Left lung (tissue), 10 donors: ENCODE data around the gene TXNDC2. TPM values are rescaled to one million over a fixed set of nuclear protein-coding genes. Genes with fewer than 3 reads are reported as not detected.

Experiments
- ATAC-seq: fragments of 200-7000 bp; cut with Tn5 transposase; one replicate; pipeline ENCODE4 v1.9.1; 2020; ENCODE audit warnings: moderate library complexity
- DNase-seq, 4 donors: peaks; one replicate each; pipeline ENCODE4 v3.0.0-alpha.2; 2013 to 2020
- H3K27ac ChIP-seq, 2 donors: fragments of 200-600 bp; sonication (generic) in 1 of 2; one replicate each; pipeline versions ENCODE4 v1.5.0 to v1.8.0; 2020 to 2021
- H3K27me3 ChIP-seq, 2 donors: fragments of 200-600 bp; sonication (generic) in 1 of 2; one replicate each; pipeline versions ENCODE4 v1.5.0 to v1.8.0; 2020 to 2021
- H3K36me3 ChIP-seq, 2 donors: fragments of 200-600 bp; sonication (generic) in 1 of 2; one replicate each; pipeline versions ENCODE4 v1.5.0 to v1.8.0; 2020 to 2021
- H3K4me1 ChIP-seq, 2 donors: fragments of 200-600 bp; one replicate each; pipeline ENCODE4 v1.8.0; 2021
- H3K4me3 ChIP-seq, 2 donors: fragments of 200-600 bp; sonication (generic) in 1 of 2; one replicate each; pipeline versions ENCODE4 v1.5.0 to v1.8.0; 2020 to 2021; ENCODE audit warnings: mild to moderate bottlenecking in 1 of 2
- H3K9me3 ChIP-seq, 2 donors: fragments of 200-600 bp; sonication (generic) in 1 of 2; one replicate each; pipeline versions ENCODE4 v1.5.0 to v1.8.0; 2020 to 2021
- CTCF ChIP-seq, 2 donors: fragments of 200-600 bp; sonication (generic) in 1 of 2; IDR thresholded peaks; one replicate each; pipeline versions ENCODE4 v1.5.0 to v1.8.0; 2021; ENCODE audit warnings: antibody characterized with exemption in 2 of 2
- intact Hi-C, 2 donors: fragments of 100-400 bp; cut with DNase I; formaldehyde crosslinking; loops; one replicate each; pipeline versions ENCODE4 v1.11.2 to v1.14.2; 2022
- polyA plus RNA-seq, 6 donors: library from polyadenylated mRNA; unstranded; fragments of 120-200 nt; gene quantifications; one replicate each; pipeline ENCODE4 v1.2.1, GENCODE V29; 2013; ENCODE audit not compliant: insufficient read length in 6 of 6
- total RNA-seq, 2 donors: library from RNA; stranded (reverse); fragmentation: NEBNext Ultra II Directional; extraction: Animal tissue kit (Norgen Biotek cat#: 25700); gene quantifications; one replicate each; pipeline ENCODE4 v1.2.1, GENCODE V29; 2021
- donor health status: DM: no; HTN: yes; CAD: no.
- donor health status: DM: no; HTN: no; CAD: no.

The TXNDC2 gene
- total and polyA plus RNA-seq, 8 donors, result 0.08 to 0.36 (median 0.18) TPM; not detected in 1

- H3K4me3 ChIP-seq, result no peak overlapping the region
- intact Hi-C loops, result no loop called here
- H3K27ac ChIP-seq, result peak overlapping the region in 1 of 2 donors; percentile 8
- H3K27me3 ChIP-seq, result no peaks in the 10 kb centered on the region
- TF ChIP-seq CTCF (IDR thresholded peaks at IDR 0.05), result no peak
- no peaks in the 10 kb centered on the region for H3K9me3 ChIP-seq
- H3K4me1 ChIP-seq, result peaks cover 34 to 94% of the 10 kb centered on the region in 2 donors
- no peaks in the 10 kb centered on the region for H3K36me3 ChIP-seq
- DNase-seq (no peak), ATAC-seq (no peak)
These were observed 38.7 kb downstream of the TXNDC2 start for GRCh38 chr18:9924371-9924943.

DNA sequence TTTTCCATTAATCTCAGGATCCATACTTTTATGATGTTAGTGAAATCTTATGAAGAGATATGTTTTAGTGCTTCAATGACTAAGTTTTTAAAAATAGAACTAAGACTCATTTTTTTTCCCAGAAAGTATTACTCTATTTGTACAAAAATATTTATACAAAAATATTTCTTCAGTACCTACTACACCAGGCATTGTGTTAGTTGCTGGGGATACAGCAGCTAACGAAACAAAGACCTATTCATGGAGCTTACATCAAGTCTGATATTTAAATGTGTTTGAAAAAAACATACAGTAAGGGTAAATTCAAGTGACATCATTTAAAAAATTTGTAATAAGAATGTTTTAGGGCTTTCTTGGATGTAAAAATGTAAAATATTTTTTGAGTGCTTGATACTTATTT lies 39.6 kb downstream of the TXNDC2 start:
- no peak overlapping the region for H3K4me3 ChIP-seq
- peaks cover 32 to 89% of the 10 kb centered on the region in 2 donors for H3K4me1 ChIP-seq
- no peaks in the 10 kb centered on the region for H3K27me3 ChIP-seq
- TF ChIP-seq CTCF (IDR thresholded peaks at IDR 0.05), result no peak
- H3K36me3 ChIP-seq, result no peaks in the 10 kb centered on the region
- DNase-seq (no peak), ATAC-seq (no peak)
- no peaks in the 10 kb centered on the region for H3K9me3 ChIP-seq
- intact Hi-C loops, result no loop called here
- H3K27ac ChIP-seq, result no peak overlapping the region

- H3K27me3 ChIP-seq, result no peaks in the 10 kb centered on the region
- H3K9me3 ChIP-seq, result no peaks in the 10 kb centered on the region
- DNase-seq (no peak), ATAC-seq (no peak)
- intact Hi-C loops, result no loop called here
- H3K4me3 ChIP-seq, result no peak overlapping the region
- no peak for TF ChIP-seq CTCF (IDR thresholded peaks at IDR 0.05)
- H3K4me1 ChIP-seq, result peaks cover 32 to 85% of the 10 kb centered on the region in 2 donors
- H3K27ac ChIP-seq, result no peak overlapping the region
- no peaks in the 10 kb centered on the region for H3K36me3 ChIP-seq
These were observed 40.0 kb downstream of the TXNDC2 start for GRCh38 chr18:9925795-9926194.

DNA sequence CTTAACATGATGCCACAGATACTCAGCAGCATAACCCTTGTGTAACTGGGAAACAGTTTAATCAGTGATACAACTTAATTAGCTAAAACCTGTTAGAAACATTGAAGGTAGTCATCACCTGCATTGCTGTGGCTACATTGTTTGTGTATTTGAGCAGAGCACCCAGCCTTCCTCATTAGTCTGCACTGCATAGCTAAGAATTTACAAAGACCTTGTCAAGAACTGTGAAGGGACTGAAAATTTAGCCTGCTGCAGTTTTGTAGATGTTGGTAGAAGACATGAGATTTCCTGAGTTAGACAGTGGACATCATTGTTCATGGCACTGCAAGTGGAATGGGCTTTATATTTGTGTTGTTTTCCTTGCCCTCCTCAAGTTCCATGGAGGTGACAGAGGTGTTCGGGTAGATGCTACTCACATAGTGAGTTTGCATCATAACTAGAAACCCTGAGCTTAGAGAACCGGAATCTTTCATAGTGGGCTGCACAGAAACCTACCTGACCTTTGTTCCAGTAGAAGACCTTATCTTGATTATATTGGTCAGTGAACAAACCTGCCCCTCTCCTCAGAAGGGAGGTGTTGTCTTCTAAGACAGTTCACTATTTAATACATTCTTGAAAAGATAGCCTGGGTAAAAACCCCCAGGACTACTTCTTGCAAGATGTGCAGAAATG lies 40.6 kb downstream of the TXNDC2 start:
- H3K27ac ChIP-seq, result no peak overlapping the region
- H3K4me1 ChIP-seq, result peaks cover 32 to 85% of the 10 kb centered on the region in 2 donors
- no peaks in the 10 kb centered on the region for H3K27me3 ChIP-seq
- TF ChIP-seq CTCF (IDR thresholded peaks at IDR 0.05), result no peak
- DNase-seq (no peak), ATAC-seq (no peak)
- no peaks in the 10 kb centered on the region for H3K36me3 ChIP-seq
- H3K4me3 ChIP-seq, result no peak overlapping the region
- no peaks in the 10 kb centered on the region for H3K9me3 ChIP-seq
- intact Hi-C loops, result no loop called here

GRCh38 chr18:9926977-9927376 lies 41.2 kb downstream of the TXNDC2 start:
- Histone ChIP-seq H3K27me3 (no peaks in the 10 kb centered on the region), H3K27ac (no peak overlapping the region), H3K4me1 (peaks cover 37 to 86% of the 10 kb centered on the region in 2 donors), H3K9me3 (no peaks in the 10 kb centered on the region), H3K36me3 (peaks cover 0 to under 1% of the 10 kb centered on the region in 2 donors), H3K4me3 (no peak overlapping the region)
- intact Hi-C loops, result no loop called here
- no peak for TF ChIP-seq CTCF (IDR thresholded peaks at IDR 0.05)
- ATAC-seq (no peak), DNase-seq (no peak)
